Measurements from ENCODE around the gene ALOX12.

ALOX12 gene

DNA sequence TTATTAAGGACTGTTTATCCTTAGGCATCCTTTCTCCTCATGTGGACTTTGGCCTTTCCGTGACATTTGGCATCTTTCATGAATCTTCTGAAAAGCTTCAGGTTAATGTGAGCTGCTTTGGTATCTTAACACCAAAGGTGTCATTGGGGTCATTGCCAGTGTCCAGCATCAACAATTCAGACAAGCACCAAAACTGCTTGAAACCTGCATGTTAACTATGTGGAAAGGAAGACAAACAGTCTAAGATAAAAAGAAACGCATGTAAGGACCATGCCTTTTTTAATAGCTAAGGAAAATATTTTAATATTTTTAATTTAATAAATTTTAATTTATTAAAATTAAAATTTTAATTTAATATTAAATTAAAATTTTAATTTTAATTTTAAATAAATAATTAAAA, 7.9 kb downstream of the ALOX12 start:
- no peak for DNase-seq

DNA sequence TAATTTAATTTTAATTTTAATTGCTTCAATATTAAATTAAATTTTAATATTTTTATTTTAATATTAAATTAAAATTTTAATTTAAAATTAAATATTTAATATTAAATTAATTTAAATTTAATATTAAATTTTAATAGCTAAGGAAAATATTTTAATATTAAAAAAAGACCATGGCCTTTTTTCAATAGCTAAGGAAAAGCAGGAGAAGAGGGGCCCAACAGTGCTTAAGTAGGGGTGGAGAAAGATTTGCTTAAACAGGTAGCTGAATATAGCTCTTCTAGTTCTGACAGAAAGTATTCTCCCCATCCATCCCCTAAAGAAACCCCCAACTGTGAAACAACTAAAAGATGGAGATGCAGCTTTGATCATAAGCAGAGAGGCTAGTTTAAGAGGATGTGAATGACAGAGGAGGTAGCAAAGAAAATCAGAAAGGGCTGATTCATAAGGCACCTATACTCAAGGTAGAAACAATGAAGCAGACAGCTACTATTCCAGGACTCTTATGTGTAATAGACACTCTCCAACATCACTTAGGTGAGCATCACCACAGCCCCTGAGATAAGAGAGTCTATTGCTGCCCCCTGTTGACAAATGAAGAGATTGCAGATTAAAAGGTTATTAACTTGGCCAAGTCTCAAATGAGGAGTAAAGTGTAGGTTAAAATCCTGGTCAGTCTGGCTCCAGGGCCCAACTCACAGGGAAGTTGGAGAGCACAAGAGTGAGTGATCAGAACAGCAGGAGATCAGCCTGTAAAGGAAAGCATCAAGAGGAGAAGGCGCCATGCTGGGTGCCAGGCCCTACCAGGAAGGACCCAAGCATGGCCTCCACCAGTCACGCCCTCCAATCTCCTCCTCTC, 8.8 kb downstream of the ALOX12 start:
- DNase-seq, result peak; percentile 53

DNA sequence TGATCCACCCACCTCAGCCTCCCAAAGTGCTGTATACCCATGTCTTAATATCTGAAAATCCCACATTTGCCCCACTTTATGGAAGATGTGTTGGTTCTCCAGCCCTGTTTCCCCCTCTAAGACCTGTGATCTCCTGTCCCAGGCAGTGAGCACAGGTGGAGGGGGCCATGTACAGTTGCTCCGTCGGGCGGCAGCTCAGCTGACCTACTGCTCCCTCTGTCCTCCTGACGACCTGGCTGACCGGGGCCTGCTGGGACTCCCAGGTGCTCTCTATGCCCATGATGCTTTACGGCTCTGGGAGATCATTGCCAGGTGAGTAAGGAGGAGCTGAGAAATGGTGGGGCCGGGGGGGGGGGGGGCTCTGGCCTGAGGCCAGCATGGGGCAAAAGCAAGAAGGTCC, 9.9 kb downstream of the ALOX12 start:
- no peak for DNase-seq

DNA sequence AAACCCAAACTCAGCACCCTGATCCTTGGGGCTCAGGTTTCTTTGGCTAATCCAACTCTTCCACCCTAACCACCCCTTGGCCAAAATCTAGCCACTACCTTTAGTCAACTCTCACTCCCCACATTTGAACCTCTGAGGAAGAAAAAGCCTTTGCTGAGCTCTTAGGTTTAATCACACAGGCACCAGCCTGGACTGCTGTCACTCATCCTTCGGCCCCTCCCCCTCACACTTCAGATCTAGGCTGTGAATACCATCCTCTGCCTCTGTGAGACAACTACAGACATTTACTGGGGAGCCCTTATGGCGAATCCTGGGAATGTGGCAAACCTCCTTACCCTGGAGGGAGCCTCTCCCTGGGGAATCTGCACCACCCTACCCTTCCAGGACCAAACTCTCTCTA, 11.3 kb downstream of the ALOX12 start:
- no peak for DNase-seq

GRCh38 chr17:7010523-7010922, 14.7 kb downstream of the ALOX12 start:
- DNase-seq, result no peak

DNA sequence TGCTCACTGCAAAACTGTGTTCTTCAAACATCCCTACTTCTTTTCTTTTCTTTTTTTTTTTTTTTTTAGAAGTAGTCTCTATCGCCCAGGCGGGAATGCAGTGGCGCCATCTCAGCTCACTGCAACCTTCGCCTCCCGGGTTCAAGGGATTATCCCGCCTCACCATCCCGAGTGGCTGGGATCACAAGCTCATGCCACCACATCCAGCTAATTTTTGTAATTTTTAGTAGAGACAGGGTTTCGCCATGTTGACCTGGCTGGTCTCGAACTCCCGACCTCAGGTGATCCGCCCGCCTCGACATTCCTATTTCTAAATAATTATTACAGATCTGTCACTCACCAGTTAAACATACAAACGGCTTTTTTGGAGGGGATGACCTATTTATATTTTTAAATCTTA, 15.6 kb downstream of the ALOX12 start:
- DNase-seq, result no peak

- no peak for DNase-seq
Observed at GRCh38 chr17:7011942-7012254, 16.0 kb downstream of the ALOX12 start.

DNA sequence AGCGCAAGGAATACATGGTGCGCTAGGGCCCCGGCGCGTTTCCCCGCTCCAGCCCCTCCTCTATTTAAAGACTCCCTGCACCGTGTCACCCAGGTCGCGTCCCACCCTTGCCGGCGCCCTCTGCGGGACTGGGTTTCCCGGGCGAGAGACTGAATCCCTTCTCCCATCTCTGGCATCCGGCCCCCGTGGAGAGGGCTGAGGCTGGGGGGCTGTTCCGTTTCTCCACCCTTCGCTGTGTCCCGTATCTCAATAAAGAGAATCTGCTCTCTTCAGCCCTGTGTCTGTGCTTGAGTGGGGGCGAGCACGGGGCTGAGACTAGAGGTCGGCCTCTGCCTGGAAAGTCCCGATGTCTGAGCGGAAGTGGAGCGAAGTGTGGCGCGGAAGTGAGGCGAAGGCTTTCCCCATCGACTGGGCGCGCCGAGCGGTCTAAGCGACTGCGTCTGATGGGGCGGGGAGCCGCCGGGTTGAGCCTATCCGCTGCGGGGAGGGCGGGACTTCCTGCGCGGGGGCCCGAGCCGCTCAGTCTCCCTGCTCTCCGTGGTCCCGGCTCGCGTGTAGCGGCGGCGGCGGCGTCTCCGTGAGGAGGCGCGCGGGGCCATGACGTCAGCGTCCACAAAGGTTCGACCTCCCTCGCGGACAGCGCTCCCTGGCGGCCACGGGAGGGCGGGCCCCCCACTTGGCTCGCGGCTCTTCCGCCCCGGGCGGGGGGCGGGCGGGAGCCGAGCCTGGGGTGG, 18.6 kb downstream of the ALOX12 start:
- peak; percentile 97 for DNase-seq

GRCh38 chr17:7014995-7015958, 19.4 kb downstream of the ALOX12 start:
- peak; percentile 80 for DNase-seq

DNA sequence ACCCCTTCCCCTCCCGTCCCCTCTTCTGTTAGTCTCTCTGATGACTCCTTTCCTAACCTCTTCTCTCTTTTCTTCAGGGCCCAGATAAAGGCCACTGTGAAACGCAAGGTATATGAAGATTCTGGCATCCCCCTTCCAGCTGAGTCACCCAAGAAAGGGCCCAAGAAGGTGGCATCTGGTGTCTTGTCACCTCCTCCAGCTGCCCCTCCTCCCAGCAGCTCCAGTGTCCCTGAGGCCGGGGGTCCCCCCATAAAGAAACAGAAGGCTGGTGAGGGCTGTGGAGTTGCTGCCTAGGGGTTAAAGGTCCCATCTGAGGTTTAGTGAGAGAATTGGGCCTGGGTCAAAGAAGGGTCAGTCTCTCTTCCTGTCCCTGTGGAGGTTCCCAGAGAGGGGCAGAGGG, 20.6 kb downstream of the ALOX12 start:
- DNase-seq, result no peak

GRCh38 chr17:7016886-7017826, 21.3 kb downstream of the ALOX12 start:
- DNase-seq, result no peak

DNA sequence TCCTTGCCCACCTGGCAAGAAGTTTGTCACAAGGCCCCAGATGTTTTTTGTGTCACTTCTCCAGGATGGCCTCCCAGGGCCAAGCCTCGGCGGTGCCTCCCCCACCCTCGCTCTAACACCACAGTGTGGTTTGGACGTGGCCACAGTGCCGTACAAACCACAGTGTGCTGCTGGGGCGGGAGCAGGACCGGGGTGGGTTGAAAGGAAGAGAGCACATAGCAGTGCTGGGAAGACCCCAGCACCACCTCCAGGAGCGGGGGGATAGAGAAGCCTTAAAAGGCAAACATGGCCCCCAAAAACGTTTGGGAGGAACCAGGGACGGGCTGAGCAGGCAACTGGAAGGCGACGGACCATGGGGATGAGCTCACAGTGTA, 22.0 kb downstream of the ALOX12 start:
- no peak for DNase-seq

DNA sequence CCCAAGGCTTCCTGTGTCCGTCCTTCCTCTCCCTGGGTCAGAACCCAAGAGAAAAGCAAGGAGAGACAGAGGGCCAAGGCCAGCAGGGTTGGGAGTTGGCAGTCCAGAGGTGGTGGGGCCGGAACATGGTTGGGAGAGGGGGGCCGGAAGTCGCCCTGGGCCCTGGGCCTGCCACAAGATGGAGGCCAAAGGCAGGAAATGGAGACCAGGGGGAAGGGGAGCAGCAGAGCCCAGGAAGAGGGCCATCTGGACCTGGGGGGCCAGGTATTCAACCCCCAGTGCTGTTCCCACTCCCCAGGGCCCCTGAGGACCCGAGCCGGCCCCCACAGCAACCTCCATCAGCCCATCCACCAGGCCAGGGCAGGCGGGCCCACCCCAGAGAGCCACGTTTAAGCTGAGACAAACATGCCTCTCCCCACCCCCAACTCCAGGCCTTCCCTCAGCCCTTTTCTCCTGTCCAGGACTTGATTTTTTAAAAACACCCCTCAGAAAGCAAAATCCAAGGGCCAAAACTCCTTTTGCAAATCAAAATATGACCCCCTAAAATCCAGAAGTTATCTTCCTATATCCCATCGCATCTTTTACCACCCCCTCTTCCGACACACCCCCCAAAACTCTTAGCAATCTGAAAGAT, 22.6 kb downstream of the ALOX12 start:
- DNase-seq, result no peak

- DNase-seq, result no peak
Observed at GRCh38 chr17:7019367-7019766, 23.5 kb downstream of the ALOX12 start.

GRCh38 chr17:7019839-7020519, 24.1 kb downstream of the ALOX12 start:
- no peak for DNase-seq

DNA sequence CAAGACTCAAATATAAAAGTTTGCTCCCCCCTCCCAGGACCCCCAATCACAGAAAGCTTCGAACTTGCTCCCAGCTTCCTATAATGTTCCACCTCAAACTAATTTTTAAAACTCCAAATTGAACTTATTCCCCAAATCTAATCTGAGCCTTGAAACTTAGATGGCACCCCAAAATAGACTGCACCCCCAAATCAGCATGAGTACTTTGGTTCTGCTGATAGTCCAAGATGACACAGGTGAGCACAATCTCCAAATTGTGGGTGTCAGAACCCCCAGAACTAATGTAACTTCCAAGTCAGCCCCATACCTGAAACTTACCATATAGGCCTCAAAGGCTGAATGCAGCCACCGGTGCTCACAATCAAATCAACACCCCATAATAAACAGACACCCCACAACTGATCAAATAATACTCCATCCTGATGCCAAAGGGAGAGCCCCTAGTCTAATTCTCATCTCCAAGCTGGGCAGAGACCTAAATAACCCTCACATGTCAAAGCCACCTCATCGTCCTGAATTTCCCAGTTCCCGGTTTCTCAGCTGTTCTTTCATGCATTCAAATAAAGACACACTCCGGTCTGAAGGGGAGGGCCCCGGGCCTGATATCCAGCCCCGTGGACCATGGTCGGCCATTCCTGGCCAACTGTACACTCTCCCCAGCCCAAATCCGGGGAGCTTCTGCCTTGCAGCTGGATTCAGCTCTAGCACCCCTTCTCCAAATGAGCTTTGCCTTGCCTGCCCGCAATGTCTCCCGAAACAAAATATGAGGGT, 25.2 kb downstream of the ALOX12 start:
- DNase-seq, result no peak

DNA sequence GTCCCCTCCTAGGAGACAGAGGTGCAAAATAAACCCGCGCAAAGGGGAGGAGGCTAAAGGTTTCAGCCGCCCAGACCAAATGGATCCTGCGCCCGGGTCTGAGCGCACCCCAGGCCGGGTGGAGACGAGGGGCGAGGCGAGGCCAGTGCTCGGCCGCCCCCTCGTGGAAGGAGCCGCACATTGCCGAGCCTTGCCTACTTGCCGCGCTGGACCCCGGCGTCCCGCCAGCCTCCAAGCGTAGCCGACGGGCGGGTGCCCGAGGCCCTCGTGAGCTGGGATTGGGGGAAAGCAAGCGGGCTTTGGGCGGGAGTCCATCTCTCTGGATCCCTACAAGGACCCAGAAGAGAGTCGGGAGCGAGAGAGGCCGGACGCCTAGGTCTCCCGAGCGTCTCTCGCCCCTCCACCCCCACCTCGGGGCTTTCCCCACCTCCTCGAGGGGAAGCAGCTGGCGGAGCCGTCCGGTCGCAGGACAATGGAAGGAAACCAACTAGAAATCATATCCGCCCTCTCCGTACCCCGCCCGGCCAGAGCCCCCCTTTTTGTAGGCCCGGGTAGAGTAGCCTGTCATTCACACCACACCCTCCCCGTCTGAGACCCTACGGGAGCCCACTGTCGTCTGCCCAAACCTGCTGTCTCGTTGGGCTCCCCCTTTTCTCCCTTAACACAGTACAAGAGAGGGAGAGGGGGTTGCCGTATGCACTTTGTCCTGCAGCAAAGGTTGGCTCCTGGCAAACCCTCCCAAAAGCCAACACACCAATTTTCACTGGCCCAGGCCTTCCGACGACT, 26.3 kb downstream of the ALOX12 start:
- DNase-seq, result peak; percentile 67

- DNase-seq, result no peak
Observed at GRCh38 chr17:7022781-7023571, 27.1 kb downstream of the ALOX12 start, which contains the start of gene BCL6B. BCL6B (plus strand) TSS chr17:7023050; CDS start chr17:7023672, 622 bp downstream.

All from effector CD4-positive, alpha-beta T cell (primary cell).